Ishikawa (cell line): ENCODE data around the gene ALOX12B.

Source experiments
- CEBPB ChIP-seq: IDR thresholded peaks from 2 replicates; pipeline ENCODE4 v1.6.1; 2012
- CREB1 ChIP-seq: IDR thresholded peaks from 2 replicates; pipeline ENCODE4 v1.6.1; 2012; ENCODE audit warnings: low read depth
- EGR1 ChIP-seq: IDR thresholded peaks from 2 replicates; pipeline ENCODE4 v1.6.1; 2012
- EP300 ChIP-seq: IDR thresholded peaks from 2 replicates; pipeline ENCODE4 v1.6.1; 2012; ENCODE audit warnings: borderline replicate concordance
- FOXM1 ChIP-seq: IDR thresholded peaks from 2 replicates; pipeline ENCODE4 v1.6.1; 2012; ENCODE audit warnings: low read depth, borderline replicate concordance
- NFIC ChIP-seq: IDR thresholded peaks from 2 replicates; pipeline ENCODE4 v1.6.1; 2012
- RAD21 ChIP-seq: IDR thresholded peaks from 2 replicates; pipeline ENCODE4 v1.6.1; 2012; ENCODE audit warnings: low read depth
- REST ChIP-seq: IDR thresholded peaks from 2 replicates; pipeline ENCODE4 v1.6.1; 2012; ENCODE audit warnings: low read depth, mild to moderate bottlenecking
- TAF1 ChIP-seq: IDR thresholded peaks from 2 replicates; pipeline ENCODE4 v1.6.1; 2012; ENCODE audit warnings: low read depth, mild to moderate bottlenecking
- TCF12 ChIP-seq: IDR thresholded peaks from 2 replicates; pipeline ENCODE4 v1.6.1; 2012; ENCODE audit warnings: low read depth
- TEAD4 ChIP-seq: IDR thresholded peaks from 2 replicates; pipeline ENCODE4 v1.6.1; 2012
- USF1 ChIP-seq: IDR thresholded peaks from 2 replicates; pipeline ENCODE4 v1.6.1; 2012
- YY1 ChIP-seq: IDR thresholded peaks from 2 replicates; pipeline ENCODE4 v1.6.1; 2012; ENCODE audit warnings: low read depth
- ZBTB7A ChIP-seq: IDR thresholded peaks from 2 replicates; pipeline ENCODE4 v1.6.1; 2012; ENCODE audit warnings: low read depth
- TF ChIP-seq, protein P1 (sequence below): IDR thresholded peaks from 2 replicates; pipeline ENCODE4 v1.6.1; 2012

The ALOX12B gene

DNA sequence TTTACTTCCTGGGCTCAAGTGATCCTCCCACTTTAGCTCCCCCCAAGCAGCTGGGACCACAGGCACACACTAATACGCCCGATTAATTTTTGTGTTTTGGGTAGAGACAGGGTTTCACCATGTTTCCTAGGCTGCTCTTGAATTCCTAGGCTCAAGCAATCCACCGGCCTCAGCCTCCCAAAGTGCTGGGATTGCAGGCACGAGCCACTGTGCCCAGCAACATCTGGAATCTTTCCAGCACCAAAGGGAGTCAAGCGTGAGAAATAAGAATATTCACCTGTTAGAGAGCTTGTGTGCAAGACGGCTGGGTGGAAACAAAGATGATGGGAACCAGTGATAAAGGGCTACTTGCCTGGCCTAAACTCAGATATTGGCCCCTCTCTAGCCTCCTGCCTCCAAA is 14.2 kb upstream of the ALOX12B start:
- no peak for TF ChIP-seq TEAD4
- no peak for TF ChIP-seq USF1

GRCh38 chr17:8100763-8101162 is 13.2 kb upstream of the ALOX12B start:
- TF ChIP-seq FOXM1 (no peak), CREB1 (no peak), REST (no peak), YY1 (no peak), ZBTB7A (no peak), EGR1 (no peak), TCF12 (no peak), CEBPB (no peak), TEAD4 (no peak), EP300 (no peak), TAF1 (no peak), RAD21 (no peak), USF1 (no peak), NFIC (no peak)
- TF ChIP-seq, protein P1, sequence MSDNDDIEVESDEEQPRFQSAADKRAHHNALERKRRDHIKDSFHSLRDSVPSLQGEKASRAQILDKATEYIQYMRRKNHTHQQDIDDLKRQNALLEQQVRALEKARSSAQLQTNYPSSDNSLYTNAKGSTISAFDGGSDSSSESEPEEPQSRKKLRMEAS, result no peak

DNA sequence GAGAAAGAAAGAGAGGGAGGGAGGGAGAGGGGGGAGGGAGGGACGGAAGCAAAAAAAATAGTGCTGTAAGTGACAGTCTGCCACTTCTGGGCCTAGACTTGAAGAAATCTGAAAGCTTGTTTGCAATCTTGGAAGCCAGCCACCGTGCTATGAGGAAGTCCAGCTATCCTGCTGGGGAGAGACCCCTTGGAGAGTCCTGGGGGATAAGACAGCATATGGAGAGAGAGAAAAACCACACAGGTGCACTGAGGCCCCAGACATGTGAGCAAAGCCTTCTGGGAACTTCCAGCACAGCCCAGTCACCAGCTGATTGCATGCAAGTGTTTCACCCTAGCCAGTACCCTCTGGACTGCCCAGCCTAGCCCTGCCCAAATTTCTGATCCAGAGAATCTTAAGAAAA is 12.6 kb upstream of the ALOX12B start:
- no peak for TF ChIP-seq TCF12
- TF ChIP-seq NFIC, result no peak
- TF ChIP-seq USF1, result no peak
- TF ChIP-seq, protein P1, result no peak
- no peak for TF ChIP-seq RAD21
- no peak for TF ChIP-seq REST
- no peak for TF ChIP-seq TAF1
- TF ChIP-seq YY1, result no peak
- TF ChIP-seq CEBPB, result no peak
- no peak for TF ChIP-seq EGR1
- TF ChIP-seq FOXM1, result no peak

DNA sequence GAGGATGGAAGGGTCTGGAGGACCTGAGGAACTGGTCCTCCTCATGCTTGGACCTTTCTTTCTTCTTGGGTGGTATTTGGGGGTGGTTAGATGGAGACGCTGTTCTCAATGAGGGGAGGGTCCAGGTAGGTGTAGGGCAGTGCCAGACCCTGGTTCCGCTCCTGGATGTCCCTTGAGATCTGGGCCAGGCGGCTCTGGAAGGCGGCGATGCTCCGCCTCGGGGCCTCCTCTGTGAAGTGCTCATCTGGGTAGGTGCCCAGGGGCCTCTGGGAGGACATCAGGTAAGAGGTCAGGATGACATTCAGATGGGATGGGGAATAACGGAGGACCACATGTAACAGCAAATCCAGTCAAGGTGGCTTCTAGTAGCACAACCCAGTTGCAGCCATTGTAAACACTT is 9.0 kb upstream of the ALOX12B start:
- TF ChIP-seq CREB1 (no peak), USF1 (no peak), ZBTB7A (no peak), FOXM1 (no peak), TCF12 (no peak), YY1 (no peak), REST (no peak), EP300 (no peak), TAF1 (no peak), CEBPB (no peak), RAD21 (no peak), TEAD4 (no peak), EGR1 (no peak), NFIC (no peak)
- TF ChIP-seq, protein P1, result no peak
